ENCODE measurements around the gene INSRR. TPM values are rescaled to one million over a fixed set of nuclear protein-coding genes. Genes with fewer than 3 reads are reported as not detected.

Gene INSRR
- polyA plus RNA-seq, 2 of the 4 experiments (the other 2 are of a cell fraction): not detected

- no peak overlapping the region for H3K4me2 ChIP-seq
- ATAC-seq (no peak), FAIRE-seq (no peak), DNase-seq (ENCODE audit: low read depth in 1 of 2, low spot score in 1 of 2) (no peak)
- no peaks in the 10 kb centered on the region for H3K4me1 ChIP-seq
- H3K4me3 ChIP-seq: no peak overlapping the region
- H3K9me3 ChIP-seq: no peaks in the 10 kb centered on the region
- ChIA-PET CTCF (interaction anchor here (1.0 to 9.8 kb wide), 6 partner anchors 9 to 109 kb away, joined by 3 to 131 read pairs (median 10); partner anchors contain the start of gene NTRK1), POLR2A (no interaction called here)
- TF ChIP-seq TFCP2L1 (CRISPR knock-in tag; IDR thresholded peaks at IDR 0.05): no peak
- no peak for TF ChIP-seq HOXA7 (CRISPR knock-in tag; IDR thresholded peaks at IDR 0.05)
- TF ChIP-seq HOXB13 (CRISPR knock-in tag; IDR thresholded peaks at IDR 0.05; ENCODE audit: low read depth): no peak
- no peak for TF ChIP-seq RFX5 (IDR thresholded peaks at IDR 0.05)
- no peak for TF ChIP-seq HMGXB4 (CRISPR knock-in tag; IDR thresholded peaks at IDR 0.05; ENCODE audit: borderline replicate concordance)
- no peak for TF ChIP-seq HEYL (CRISPR knock-in tag; IDR thresholded peaks at IDR 0.05)
- no peak for TF ChIP-seq HOXB5 (CRISPR knock-in tag; IDR thresholded peaks at IDR 0.05)
- no peak for TF ChIP-seq JUN (IDR thresholded peaks at IDR 0.05)
- no peak for TF ChIP-seq CHD2 (IDR thresholded peaks at IDR 0.05; ENCODE audit: low read length, partially characterized antibody)
- no peak for TF ChIP-seq BHLHE40 (IDR thresholded peaks at IDR 0.05; ENCODE audit: low read depth, low read length)
- no peak for TF ChIP-seq FOXS1 (CRISPR knock-in tag; IDR thresholded peaks at IDR 0.05)
- TF ChIP-seq CHD4 (IDR thresholded peaks at IDR 0.05; ENCODE audit: borderline replicate concordance): no peak
- TF ChIP-seq NFE2L2 (conservative IDR thresholded peaks at IDR 0.05; ENCODE audit: low read length): no peak
- TF ChIP-seq SREBF2 (IDR thresholded peaks at IDR 0.05): no peak
- 69% methylated on average over 18 of the region's 18 CpGs for WGBS (ENCODE audit: missing lambda C conversion rate)
- no peak overlapping the region for H3K27ac ChIP-seq
These were observed 30.4 kb downstream of the INSRR start for GRCh38 chr1:156828400-156829124.

DNA sequence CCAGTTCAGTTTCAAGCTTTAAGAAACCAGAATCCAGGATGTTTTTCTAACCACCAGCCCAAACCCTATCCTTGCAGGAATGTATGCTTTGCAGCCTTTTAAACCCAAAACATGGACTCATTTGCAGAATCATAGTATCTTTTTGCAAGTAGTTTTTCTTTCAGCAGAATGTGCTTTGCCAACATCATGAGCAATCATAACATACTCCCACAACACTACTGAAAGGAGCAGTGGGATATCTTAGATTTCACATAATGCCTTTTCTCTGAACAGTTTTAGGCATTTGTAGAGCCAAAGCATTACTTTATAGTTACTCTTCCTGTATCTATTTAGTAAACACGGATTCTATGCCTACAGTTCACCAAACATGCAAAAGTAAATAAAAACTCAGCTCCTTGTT is 32.3 kb downstream of the INSRR start:
- no peak for FAIRE-seq

DNA sequence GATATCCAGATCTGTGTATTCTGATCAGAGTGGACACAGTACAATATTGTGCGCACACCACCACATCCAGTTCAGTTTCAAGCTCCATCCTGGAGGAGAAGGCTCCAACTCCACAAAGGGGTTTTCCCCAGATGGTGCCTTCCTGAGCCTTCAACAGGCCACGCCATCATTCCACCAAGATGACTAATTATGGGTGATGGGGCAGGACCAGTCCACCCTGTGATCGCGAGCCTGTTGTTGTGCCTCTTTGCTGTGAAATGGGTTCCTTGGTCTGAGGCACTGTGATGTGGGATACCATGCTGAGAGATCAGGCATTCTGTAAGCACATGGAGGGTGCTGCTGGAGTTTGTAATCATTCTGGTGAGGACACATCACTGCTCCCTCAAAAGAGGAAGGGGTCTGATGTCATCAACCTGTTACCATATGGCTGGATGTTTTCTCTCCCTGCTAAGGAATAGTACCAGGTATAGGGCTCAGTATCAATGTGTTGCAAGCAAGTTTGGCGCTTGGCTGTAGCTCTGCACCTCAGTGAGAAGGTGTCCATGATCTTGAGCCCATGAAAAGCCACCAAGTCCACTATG is 35.6 kb downstream of the INSRR start:
- TF ChIP-seq EHMT2 (IDR thresholded peaks at IDR 0.05; ENCODE audit: low read depth): no peak
- 41% methylated on average over 5 of the region's 5 CpGs for WGBS (ENCODE audit: missing lambda C conversion rate)
- Histone ChIP-seq H3K27ac (no peak overlapping the region), H3K9me3 (no peaks in the 10 kb centered on the region), H3K4me2 (no peak overlapping the region), H3K4me1 (no peaks in the 10 kb centered on the region), H3K4me3 (no peak overlapping the region)
- ATAC-seq: peak; percentile 20 to 30; a peak in 3 of 6 replicates
- DNase-seq (ENCODE audit: low read depth in 1 of 2, low spot score in 1 of 2): no peak
- ChIA-PET CTCF (interaction anchor here (1.0 to 9.8 kb wide), 8 partner anchors 9 to 134 kb away, joined by 3 to 131 read pairs (median 6); partner anchors contain the start of genes INSRR and NTRK1), POLR2A (no interaction called here)
- no peak for FAIRE-seq

More for the DNA sequence above, 32.3 kb downstream of the INSRR start:
- DNase-seq (ENCODE audit: low read depth in 1 of 2, low spot score in 1 of 2): no peak
- H3K4me1 ChIP-seq: no peaks in the 10 kb centered on the region
- no peak overlapping the region for H3K4me3 ChIP-seq
- no peak overlapping the region for H3K27ac ChIP-seq
- CTCF ChIA-PET: interaction anchor here (1.0 to 9.8 kb wide), 10 partner anchors 11 to 202 kb away, joined by 3 to 131 read pairs (median 4); partner anchors contain the start of gene NTRK1
- POLR2A ChIA-PET: interaction anchor here (0.6 kb wide), 1 partner anchor 1142 kb away, joined by 3 read pairs; no protein-coding TSS in a partner anchor
- H3K9me3 ChIP-seq: no peaks in the 10 kb centered on the region
- WGBS (ENCODE audit: missing lambda C conversion rate): 20% methylated on average over 1 of the region's 1 CpG
- no peak for TF ChIP-seq JUNB (IDR thresholded peaks at IDR 0.05)
- TF ChIP-seq POLR2AphosphoS2 (conservative IDR thresholded peaks at IDR 0.05; ENCODE audit: low read length): no peak
- TF ChIP-seq CBX8 (IDR thresholded peaks at IDR 0.05): no peak
- no peak for TF ChIP-seq SMC3 (IDR thresholded peaks at IDR 0.05)
- TF ChIP-seq BHLHE40 (IDR thresholded peaks at IDR 0.05; ENCODE audit: low read depth, low read length): no peak
- no peak for TF ChIP-seq HOXB5 (CRISPR knock-in tag; IDR thresholded peaks at IDR 0.05)
- no peak for TF ChIP-seq NFE2L2 (conservative IDR thresholded peaks at IDR 0.05; ENCODE audit: low read length)
- no peak for TF ChIP-seq FOSL2 (IDR thresholded peaks at IDR 0.05)
- no peak for TF ChIP-seq FOSL2 (CRISPR knock-in tag; IDR thresholded peaks at IDR 0.05)
- no peak for TF ChIP-seq ZC3H11A (IDR thresholded peaks at IDR 0.05)
- no peak for TF ChIP-seq ZNF302 (CRISPR knock-in tag; IDR thresholded peaks at IDR 0.05)
- TF ChIP-seq FOXS1 (CRISPR knock-in tag; IDR thresholded peaks at IDR 0.05): no peak
- TF ChIP-seq HDAC2 (IDR thresholded peaks at IDR 0.05): no peak
- H3K4me2 ChIP-seq: no peak overlapping the region
- ATAC-seq: no peak

All from A549 (cell line).